NB4 (cell line): ENCODE measurements around the gene NDOR1.

Experiments used
- DNase-seq: peaks from one replicate; pipeline ENCODE4 v3.0.0; 2010; ENCODE audit warnings: low read depth
- H3K4me3 ChIP-seq: one replicate; pipeline ENCODE4 v1.5.1; 2011; ENCODE audit warnings: mild to moderate bottlenecking, low read depth, low read length, moderate library complexity
- CTCF ChIP-seq: IDR thresholded peaks from one replicate; pipeline ENCODE4 v1.5.1; 2012; ENCODE audit warnings: low read depth, low read length
- MAX ChIP-seq: IDR thresholded peaks from 2 replicates; pipeline ENCODE4 v1.6.1; 2011; ENCODE audit warnings: low read depth, low read length
- MYC ChIP-seq: IDR thresholded peaks from 2 replicates; pipeline ENCODE4 v1.6.1; 2011; ENCODE audit warnings: low read depth, low read length
- POLR2A ChIP-seq: IDR thresholded peaks from 2 replicates; pipeline ENCODE4 v1.6.1; 2011; ENCODE audit warnings: mild to moderate bottlenecking; ENCODE audit not compliant: insufficient read length; ENCODE audit errors: extremely low read depth

Gene NDOR1

GRCh38 chr9:137190315-137190856, 15.1 kb upstream of the NDOR1 start:
- H3K4me3 ChIP-seq = no peak overlapping the region
- TF ChIP-seq CTCF = peak; percentile 17
- no peak for TF ChIP-seq MAX
- peak; percentile 38 for DNase-seq

- H3K4me3 ChIP-seq = no peak overlapping the region
- DNase-seq = no peak
- no peak for TF ChIP-seq CTCF
- no peak for TF ChIP-seq MYC
- TF ChIP-seq POLR2A = no peak
Observed at GRCh38 chr9:137191245-137191644, 14.3 kb upstream of the NDOR1 start.

GRCh38 chr9:137191691-137192447, 13.6 kb upstream of the NDOR1 start:
- TF ChIP-seq MAX (no peak), MYC (no peak), POLR2A (no peak), CTCF (no peak)
- no peak overlapping the region for H3K4me3 ChIP-seq

GRCh38 chr9:137192448-137192780, 13.1 kb upstream of the NDOR1 start:
- DNase-seq = no peak
- no peak overlapping the region for H3K4me3 ChIP-seq
- TF ChIP-seq MYC (no peak), CTCF (no peak), MAX (no peak), POLR2A (no peak)

More at GRCh38 chr9:137191691-137192447, 13.6 kb upstream of the NDOR1 start:
- DNase-seq = no peak

GRCh38 chr9:137192859-137193258, 12.6 kb upstream of the NDOR1 start:
- DNase-seq = no peak
- H3K4me3 ChIP-seq = no peak overlapping the region
- TF ChIP-seq MAX (no peak), POLR2A (no peak), MYC (no peak), CTCF (no peak)

GRCh38 chr9:137193771-137194170, 11.7 kb upstream of the NDOR1 start:
- H3K4me3 ChIP-seq = no peak overlapping the region
- DNase-seq = no peak
- no peak for TF ChIP-seq MYC
- no peak for TF ChIP-seq MAX
- no peak for TF ChIP-seq CTCF
- TF ChIP-seq POLR2A = no peak
